Measurements from ENCODE around the gene PNMA6E. TPM values are rescaled to one million over a fixed set of nuclear protein-coding genes. Genes with fewer than 3 reads are reported as not detected.

Gene PNMA6E
- total and polyA plus RNA-seq, 3 donors from 2014 or later, result 9.7 to 24.2 (median 13.3) TPM

- H3K9me3 ChIP-seq, result no peaks in the 10 kb centered on the region
These were observed 34.7 kb upstream of the PNMA6E start for GRCh38 chrX:153435845-153436244.

GRCh38 chrX:153434801-153435200 is 33.7 kb upstream of the PNMA6E start:
- WGBS, 2 donors, result 89 to 97% methylated on average over 5 to 8 of the region's 8 CpGs
- Histone ChIP-seq H3K36me3 (ENCODE audit: low read depth, missing control alignments) (no peaks in the 10 kb centered on the region), H3K4me3 (no peak overlapping the region), H3K27ac (no peak overlapping the region), H3K27me3 (no peaks in the 10 kb centered on the region), H3K9me3 (no peaks in the 10 kb centered on the region), H3K4me1 (no peaks in the 10 kb centered on the region)
- TF ChIP-seq CTCF (IDR thresholded peaks at IDR 0.05), result no peak
- no peak for TF ChIP-seq POLR2A (IDR thresholded peaks at IDR 0.05)
- intact Hi-C loops (cut with DNase I; ENCODE audit: low total_unique reads), result no loop called here
- DNase-seq, result no peak

More at GRCh38 chrX:153435845-153436244, 34.7 kb upstream of the PNMA6E start:
- no peak for TF ChIP-seq CTCF (IDR thresholded peaks at IDR 0.05)
- no peak for TF ChIP-seq POLR2A (IDR thresholded peaks at IDR 0.05)
- H3K4me1 ChIP-seq, result no peaks in the 10 kb centered on the region
- H3K36me3 ChIP-seq (ENCODE audit: low read depth, missing control alignments), result no peaks in the 10 kb centered on the region
- H3K4me3 ChIP-seq, result no peak overlapping the region
- intact Hi-C loops (cut with DNase I; ENCODE audit: low total_unique reads), result no loop called here
- no peak overlapping the region for H3K27ac ChIP-seq
- DNase-seq, result no peak
- no peaks in the 10 kb centered on the region for H3K27me3 ChIP-seq
- 62 to 83% methylated on average over 3 of the region's 3 CpGs for whole genome bisulfite sequencing, 2 donors

- DNase-seq, result no peak
- H3K4me1 ChIP-seq, result no peaks in the 10 kb centered on the region
- intact Hi-C loops (cut with DNase I; ENCODE audit: low total_unique reads), result no loop called here
- no peak overlapping the region for H3K4me3 ChIP-seq
- 92 to 97% methylated on average over 2 to 12 of the region's 17 CpGs for WGBS, 2 donors
- H3K27ac ChIP-seq, result no peak overlapping the region
- no peak for TF ChIP-seq POLR2A (IDR thresholded peaks at IDR 0.05)
- no peak for TF ChIP-seq CTCF (IDR thresholded peaks at IDR 0.05)
- no peaks in the 10 kb centered on the region for H3K27me3 ChIP-seq
- H3K36me3 ChIP-seq (ENCODE audit: low read depth, missing control alignments), result no peaks in the 10 kb centered on the region
- H3K9me3 ChIP-seq, result no peaks in the 10 kb centered on the region
These were observed 32.7 kb upstream of the PNMA6E start for GRCh38 chrX:153433781-153434285.

GRCh38 chrX:153433161-153433680 is 32.1 kb upstream of the PNMA6E start:
- no peak for TF ChIP-seq CTCF (IDR thresholded peaks at IDR 0.05)
- TF ChIP-seq POLR2A (IDR thresholded peaks at IDR 0.05), result no peak
- Histone ChIP-seq H3K4me1 (no peaks in the 10 kb centered on the region), H3K36me3 (ENCODE audit: low read depth, missing control alignments) (no peaks in the 10 kb centered on the region), H3K4me3 (no peak overlapping the region), H3K27ac (no peak overlapping the region), H3K9me3 (no peaks in the 10 kb centered on the region), H3K27me3 (no peaks in the 10 kb centered on the region)
- intact Hi-C loops (cut with DNase I; ENCODE audit: low total_unique reads), result no loop called here
- 93 to 100% methylated on average over 1 to 10 of the region's 12 CpGs for WGBS, 2 donors
- DNase-seq, result no peak

GRCh38 chrX:153430796-153431195 is 29.6 kb upstream of the PNMA6E start:
- DNase-seq, result no peak
- Histone ChIP-seq H3K9me3 (no peaks in the 10 kb centered on the region), H3K4me1 (no peaks in the 10 kb centered on the region), H3K27me3 (no peaks in the 10 kb centered on the region), H3K36me3 (ENCODE audit: low read depth, missing control alignments) (no peaks in the 10 kb centered on the region), H3K4me3 (no peak overlapping the region), H3K27ac (no peak overlapping the region)
- WGBS, 2 donors, result 90 to 95% methylated on average over 5 of the region's 6 CpGs
- no peak for TF ChIP-seq CTCF (IDR thresholded peaks at IDR 0.05)
- no peak for TF ChIP-seq POLR2A (IDR thresholded peaks at IDR 0.05)
- intact Hi-C loops (cut with DNase I; ENCODE audit: low total_unique reads), result no loop called here
